HCT116 (cell line): ENCODE data around the gene CCDC71. TPM values are rescaled to one million over a fixed set of nuclear protein-coding genes. Genes with fewer than 3 reads are reported as not detected.

Experiments
- ATAC-seq: fragments of 200-7000 bp; cut with Tn5 transposase; 2 replicates; pipeline ENCODE4 v1.9.1; 2020; ENCODE audit warnings: mild to moderate bottlenecking, moderate library complexity
- BruUV-seq: library from RNA; stranded (reverse); fragments of 400-500 nt; replicated peaks from 2 replicates; lab custom pipeline; 2021; lab: Mats Ljungman, UMichigan
- CTCF ChIA-PET: fragments of 300-600 bp; sonication (Branson Sonifier 250); formaldehyde crosslinking; loops from one replicate; lab custom pipeline; 2021; ENCODE audit warnings: antibody characterized with exemption; lab: Charles Lee
- POLR2A ChIA-PET: fragments of 300-600, 350-600 bp; sonication (Branson Sonifier 250); formaldehyde crosslinking; loops from one replicate; lab custom pipeline; 2021; ENCODE audit warnings: antibody characterized with exemption; lab: Charles Lee
- RAD21 ChIA-PET, 2 experiments: fragments of 300-600 bp; sonication (Branson Sonifier 250); formaldehyde crosslinking; loops; one replicate each; lab custom pipeline; 2023; ENCODE audit warnings: low total read pairs in 2 of 2; ENCODE audit not compliant: uncharacterized antibody in 2 of 2, unreplicated experiment in 2 of 2, low non-redundant PET in 1 of 2; lab: Charles Lee
- DNase-seq: peaks from one replicate; pipeline ENCODE4 v3.0.0-alpha.2; 2010; ENCODE audit warnings: low read depth, low spot score
- H2AFZ ChIP-seq: fragments of 200-600 bp; shearing (Covaris generic), sonication (generic); 2 replicates; pipeline ENCODE4 v1.6.1; 2017; ENCODE audit warnings: low read depth, mixed run types, mixed read lengths, antibody characterized with exemption, low read length; ENCODE audit not compliant: poor library complexity, severe bottlenecking
- H3K27ac ChIP-seq: 2 replicates; pipeline ENCODE4 v1.5.1; 2012; ENCODE audit warnings: low read depth, low read length
- H3K27me3 ChIP-seq: fragments of 200-600 bp; sonication (generic); 2 replicates; pipeline ENCODE4 v1.6.1; 2016; ENCODE audit warnings: mixed run types, low read length, mixed read lengths; ENCODE audit not compliant: insufficient read depth
- H3K36me3 ChIP-seq, 2 experiments: fragments of 200-500 bp in 1 of 2; fragments of 200-600 bp in 1 of 2; sonication (Bioruptor generic) in 1 of 2; sonication (generic) in 1 of 2; 2 replicates each; pipeline versions ENCODE4 v1.5.1 to v1.6.1; 2014 to 2016; ENCODE audit warnings: low read length in 2 of 2, inconsistent platforms in 1 of 2, mixed read lengths in 1 of 2, mixed run types in 1 of 2; ENCODE audit not compliant: insufficient read depth in 2 of 2, control insufficient read depth in 1 of 2
- H3K4me1 ChIP-seq, 2 experiments: fragments of 200-600 bp in 1 of 2; sonication (generic) in 1 of 2; 2 replicates each; pipeline versions ENCODE4 v1.5.1 to v1.6.1; 2012 to 2017; ENCODE audit warnings: low read length in 2 of 2, inconsistent platforms in 1 of 2, mild to moderate bottlenecking in 1 of 2, mixed read lengths in 1 of 2, mixed run types in 1 of 2, moderate library complexity in 1 of 2; ENCODE audit not compliant: insufficient read depth in 2 of 2, control insufficient read depth in 1 of 2
- H3K4me2 ChIP-seq: fragments of 200-600 bp; sonication (generic); 2 replicates; pipeline ENCODE4 v1.6.1; 2017; ENCODE audit warnings: mixed run types, low read length, mixed read lengths
- H3K4me3 ChIP-seq, 2 experiments: fragments of 200-600 bp in 1 of 2; sonication (generic) in 1 of 2; replicated peaks in 1 of 2; 2 replicates each; pipeline ENCODE4 v1.5.1; 2011 to 2016; ENCODE audit warnings: low read length in 2 of 2, control low read depth in 1 of 2, low read depth in 1 of 2, mild to moderate bottlenecking in 1 of 2, mixed read lengths in 1 of 2, mixed run types in 1 of 2
- H3K79me2 ChIP-seq: fragments of 200-600 bp; sonication (generic); 2 replicates; pipeline ENCODE4 v1.6.1; 2017; ENCODE audit warnings: mild to moderate bottlenecking, mixed run types, low read length, moderate library complexity, mixed read lengths; ENCODE audit not compliant: insufficient read depth
- H3K9ac ChIP-seq: fragments of 200-600 bp; sonication (generic); 2 replicates; pipeline ENCODE4 v1.6.1; 2016; ENCODE audit warnings: low read length, mixed read lengths
- H3K9me2 ChIP-seq: fragments of 200-600 bp; sonication (generic), shearing (Covaris generic); 2 replicates; pipeline ENCODE4 v1.6.1; 2017; ENCODE audit warnings: mixed run types, mild to moderate bottlenecking, moderate library complexity; ENCODE audit not compliant: insufficient read depth
- H3K9me3 ChIP-seq, 2 experiments: fragments of 200-500 bp in 1 of 2; fragments of 200-600 bp in 1 of 2; sonication (Bioruptor generic) in 1 of 2; sonication (generic) in 1 of 2; 2 replicates each; pipeline ENCODE4 v1.6.1; 2014 to 2017; ENCODE audit warnings: low read length in 2 of 2, mixed read lengths in 2 of 2, inconsistent platforms in 1 of 2, low read depth in 1 of 2, mild to moderate bottlenecking in 1 of 2, mixed run types in 1 of 2, moderate library complexity in 1 of 2; ENCODE audit not compliant: control insufficient read depth in 1 of 2, insufficient read depth in 1 of 2
- H4K20me1 ChIP-seq: fragments of 200-600 bp; sonication (generic), shearing (Covaris generic); 2 replicates; pipeline ENCODE4 v1.6.1; 2017; ENCODE audit warnings: mixed run types, mild to moderate bottlenecking, moderate library complexity; ENCODE audit not compliant: insufficient read depth
- CBX3 ChIP-seq: IDR thresholded peaks from 2 replicates; pipeline ENCODE4 v1.6.1; 2012; ENCODE audit warnings: low read depth
- CTCF ChIP-seq, 3 experiments: fragments of 200-600 bp in 1 of 3; sonication (generic) in 1 of 3; IDR thresholded peaks in 2 of 3; conservative IDR thresholded peaks in 1 of 3; 2 replicates each; pipeline ENCODE4 v1.5.1; 2012 to 2017; ENCODE audit warnings: low read depth in 2 of 3, low read length in 2 of 3, antibody characterized with exemption in 1 of 3, borderline replicate concordance in 1 of 3, control low read depth in 1 of 3, mild to moderate bottlenecking in 1 of 3, mixed read lengths in 1 of 3, mixed run types in 1 of 3, moderate library complexity in 1 of 3; ENCODE audit not compliant: insufficient read depth in 1 of 3
- EGR1 ChIP-seq: IDR thresholded peaks from 2 replicates; pipeline ENCODE4 v1.6.1; 2012; ENCODE audit warnings: low read depth
- EZH2 ChIP-seq: fragments of 200-600 bp; sonication (generic); IDR thresholded peaks from 2 replicates; pipeline ENCODE4 v1.6.1; 2017; ENCODE audit warnings: antibody characterized with exemption, mixed run types
- JUND ChIP-seq: IDR thresholded peaks from 2 replicates; pipeline ENCODE4 v1.6.1; 2012
- POLR2AphosphoS5 ChIP-seq: IDR thresholded peaks from 2 replicates; pipeline ENCODE4 v1.6.1; 2011; ENCODE audit warnings: mild to moderate bottlenecking, low read depth, low read length, moderate library complexity
- SIN3A ChIP-seq: IDR thresholded peaks from 2 replicates; pipeline ENCODE4 v1.6.1; 2012; ENCODE audit warnings: low read depth
- SP1 ChIP-seq: IDR thresholded peaks from 2 replicates; pipeline ENCODE4 v1.6.1; 2012; ENCODE audit warnings: low read depth
- SRF ChIP-seq: IDR thresholded peaks from 2 replicates; pipeline ENCODE4 v1.6.1; 2012; ENCODE audit warnings: low read depth
- ZNF274 ChIP-seq: fragments of 200-500 bp; sonication (Bioruptor generic); IDR thresholded peaks from 2 replicates; pipeline ENCODE4 v1.6.1; 2014; ENCODE audit warnings: mild to moderate bottlenecking, low read depth, low read length, inconsistent platforms
- intact Hi-C: fragments of 100-400 bp; cut with micrococcal nuclease; formaldehyde crosslinking; loops from 2 replicates; pipeline ENCODE4 v1.10.0; 2022
- total RNA-seq: library from RNA; stranded (reverse); gene quantifications from one replicate; pipeline ENCODE4 v1.2.1, GENCODE V29; 2021; ENCODE audit not compliant: unreplicated experiment

The CCDC71 gene
- total RNA-seq, 1 experiment from 2014 or later, result 32.8 TPM

GRCh38 chr3:49135499-49135898, 30.6 kb downstream of the CCDC71 start (continued):
- TF ChIP-seq SP1 (no peak), ZNF274 (no peak), SRF (no peak), POLR2AphosphoS5 (no peak)

GRCh38 chr3:49134471-49135265, 31.5 kb downstream of the CCDC71 start:
- H2AFZ ChIP-seq, result no peak overlapping the region
- no TSS peak for BruUV-seq
- no peak for ATAC-seq
- H3K27ac ChIP-seq, result peak overlapping the region; percentile 89
- peaks cover 16 to 46% of the 10 kb centered on the region in 2 experiments for H3K4me1 ChIP-seq
- POLR2A ChIA-PET, result interaction anchor here (2.6 kb wide), 1 partner anchor 41 kb away, joined by 23 read pairs; the partner anchor contains the start of gene QRICH1
- peak overlapping the region; percentile 70 to 91; a peak in 3 of 4 replicates for H3K4me3 ChIP-seq
- no peaks in the 10 kb centered on the region; a peak in 1 of 4 replicates for H3K36me3 ChIP-seq
- H3K79me2 ChIP-seq, result peaks cover 11% of the 10 kb centered on the region; the same call in 1 of the 2 replicates
- RAD21 ChIA-PET, result interaction anchor here in 1 of 2 experiments (0.6 kb wide), 1 partner anchor 10 kb away, joined by 3 read pairs; no protein-coding TSS in a partner anchor
- peak overlapping the region; percentile 87; the same call in 1 of the 2 replicates for H3K9ac ChIP-seq
- H3K27me3 ChIP-seq, result no peaks in the 10 kb centered on the region
- peak; percentile 13 for DNase-seq
- CTCF ChIA-PET, result interaction anchor here (0.7 to 2.7 kb wide), 3 partner anchors 14 to 314 kb away, joined by 3 to 13 read pairs (median 12); partner anchors contain the start of genes QRICH1 and USP19
- no peaks in the 10 kb centered on the region for H3K9me2 ChIP-seq
- no peaks in the 10 kb centered on the region for H3K9me3 ChIP-seq
- TF ChIP-seq SIN3A, result no peak
- TF ChIP-seq EZH2, result no peak
- peak in 2 of 3 experiments; percentile 21 to 36; a peak in 3 of 6 replicates for TF ChIP-seq CTCF (IDR thresholded peaks at IDR 0.05 in 2 of 3, conservative IDR thresholded peaks at IDR 0.05 in 1 of 3; ENCODE audit: borderline replicate concordance in 1 of 3, insufficient read depth in 1 of 3, low read depth in 2 of 3, low read length in 2 of 3)
- TF ChIP-seq JUND, result no peak
- no peak for TF ChIP-seq EGR1
- TF ChIP-seq CBX3, result no peak
- peak overlapping the region; percentile 100 for H3K4me2 ChIP-seq
- no peaks in the 10 kb centered on the region for H4K20me1 ChIP-seq
- intact Hi-C loops, result loop anchor here (1.0 kb wide), 1 partner anchor 315 kb away; no protein-coding TSS in a partner anchor
